H1 (cell line): Measurements from ENCODE around the gene PRODH2. TPM values are rescaled to one million over a fixed set of nuclear protein-coding genes. Genes with fewer than 3 reads are reported as not detected.

Experiments
- CTCF ChIA-PET: fragments of 300-600 bp; sonication (Branson Sonifier 250); formaldehyde crosslinking; loops from one replicate; lab custom pipeline; 2021; ENCODE audit not compliant: partially characterized antibody; lab: Charles Lee
- POLR2A ChIA-PET: fragments of 300-600 bp; sonication (Branson Sonifier 250); formaldehyde crosslinking; loops from one replicate; lab custom pipeline; 2021; ENCODE audit warnings: inconsistent platforms; ENCODE audit not compliant: partially characterized antibody; lab: Charles Lee
- DNase-seq, 2 experiments: peaks; one replicate each; pipeline versions ENCODE4 v3.0.0 to v3.0.0-alpha.2; 2010 to 2022; ENCODE audit warnings: low spot score in 2 of 2, low read depth in 1 of 2, mixed read lengths in 1 of 2
- FAIRE-seq: peaks from 2 replicates; lab custom pipeline; 2011; peaks lifted over from hg19 to GRCh38; lab: Jason Lieb, UNC
- H2AFZ ChIP-seq: 2 replicates; pipeline ENCODE4 v1.8.1; 2012; ENCODE audit warnings: low read length, inconsistent platforms
- H2AK5ac ChIP-seq: 2 replicates; pipeline ENCODE4 v1.6.1; 2013; ENCODE audit warnings: low read depth, low read length
- H2BK120ac ChIP-seq: replicated peaks from 2 replicates; pipeline ENCODE3; 2013; ENCODE audit warnings: low read depth, low read length, inconsistent platforms
- H2BK12ac ChIP-seq: 2 replicates; pipeline ENCODE4 v1.6.1; 2013; ENCODE audit warnings: low read depth, low read length
- H2BK15ac ChIP-seq: 2 replicates; pipeline ENCODE4 v1.6.1; 2013; ENCODE audit warnings: low read length
- H2BK20ac ChIP-seq: 2 replicates; pipeline ENCODE4 v1.6.1; 2013; ENCODE audit warnings: low read length
- H2BK5ac ChIP-seq: 2 replicates; pipeline ENCODE4 v1.6.1; 2013; ENCODE audit warnings: low read depth, low read length
- H3K14ac ChIP-seq: 2 replicates; pipeline ENCODE4 v1.6.1; 2013; ENCODE audit warnings: inconsistent platforms; ENCODE audit not compliant: insufficient read length
- H3K18ac ChIP-seq: 2 replicates; pipeline ENCODE4 v1.6.1; 2013; ENCODE audit warnings: low read length; ENCODE audit errors: extremely low read depth
- H3K23ac ChIP-seq: 2 replicates; pipeline ENCODE4 v1.6.1; 2013; ENCODE audit warnings: inconsistent platforms; ENCODE audit not compliant: insufficient read length
- H3K23me2 ChIP-seq: 2 replicates; pipeline ENCODE4 v1.6.1; 2013; ENCODE audit warnings: low read depth, low read length
- H3K27ac ChIP-seq: 2 replicates; pipeline ENCODE4 v1.6.1; 2011; ENCODE audit warnings: low read depth, low read length, inconsistent platforms
- H3K27me3 ChIP-seq, 4 experiments: replicated peaks in 1 of 4; 1 replicate in 1 of 4; 2 replicates in 3 of 4; pipeline versions ENCODE4 v1.6.1 to v1.8.1; 2011 to 2013; ENCODE audit warnings: low read length in 3 of 4, mild to moderate bottlenecking in 3 of 4, inconsistent platforms in 2 of 4, mixed read lengths in 2 of 4, moderate library complexity in 1 of 4; ENCODE audit not compliant: control insufficient read depth in 3 of 4, insufficient read depth in 3 of 4; ENCODE audit errors: extremely low read depth in 1 of 4
- H3K36me3 ChIP-seq, 4 experiments: 2 replicates each; pipeline versions ENCODE4 v1.6.1 to v1.8.1; 2011 to 2013; ENCODE audit warnings: mild to moderate bottlenecking in 4 of 4, low read length in 3 of 4, moderate library complexity in 2 of 4, control low read depth in 1 of 4, inconsistent platforms in 1 of 4; ENCODE audit not compliant: insufficient read depth in 4 of 4, control insufficient read depth in 2 of 4
- H3K4ac ChIP-seq: replicated peaks from 2 replicates; pipeline ENCODE3; 2013; ENCODE audit warnings: low read length, low read depth, mixed read lengths, inconsistent platforms; ENCODE audit not compliant: insufficient read length
- H3K4me1 ChIP-seq, 4 experiments: replicated peaks in 1 of 4; 1 replicate in 1 of 4; 2 replicates in 3 of 4; pipeline versions ENCODE4 v1.6.1 to v1.8.1; 2011 to 2013; ENCODE audit warnings: low read length in 3 of 4, inconsistent platforms in 2 of 4, mixed read lengths in 1 of 4; ENCODE audit not compliant: insufficient read depth in 4 of 4, control insufficient read depth in 3 of 4
- H3K4me2 ChIP-seq, 2 experiments: 2 replicates each; pipeline versions ENCODE4 v1.6.1 to v1.8.1; 2011 to 2013; ENCODE audit warnings: low read depth in 2 of 2, low read length in 2 of 2, control low read depth in 1 of 2, inconsistent platforms in 1 of 2, mild to moderate bottlenecking in 1 of 2; ENCODE audit not compliant: insufficient read depth in 1 of 2
- H3K4me3 ChIP-seq, 4 experiments: fragments of 200-600, 300-600 bp in 1 of 4; sonication (generic), shearing (Covaris generic), sonication (Bioruptor Twin) in 1 of 4; 2 replicates each; pipeline versions ENCODE4 v1.5.1 to v1.8.1; 2011 to 2016; ENCODE audit warnings: low read length in 4 of 4, low read depth in 3 of 4, control low read depth in 2 of 4, inconsistent platforms in 2 of 4, mild to moderate bottlenecking in 2 of 4, mixed read lengths in 1 of 4, moderate library complexity in 1 of 4; ENCODE audit not compliant: insufficient read depth in 2 of 4; ENCODE audit errors: extremely low read depth in 1 of 4
- H3K56ac ChIP-seq: replicated peaks from 2 replicates; pipeline ENCODE3; 2013; ENCODE audit warnings: low read depth, mild to moderate bottlenecking, mixed read lengths, low read length, inconsistent platforms; ENCODE audit not compliant: insufficient read length
- H3K79me1 ChIP-seq: 2 replicates; pipeline ENCODE4 v1.6.1; 2013; ENCODE audit warnings: low read depth, low read length, control low read depth
- H3K79me2 ChIP-seq, 2 experiments: 2 replicates each; pipeline versions ENCODE4 v1.6.1 to v1.8.1; 2012 to 2013; ENCODE audit warnings: low read length in 2 of 2, mild to moderate bottlenecking in 2 of 2, inconsistent platforms in 1 of 2; ENCODE audit not compliant: insufficient read depth in 2 of 2, control insufficient read depth in 1 of 2
- H3K9ac ChIP-seq, 4 experiments: replicated peaks in 1 of 4; 1 replicate in 1 of 4; 2 replicates in 3 of 4; pipeline versions ENCODE4 v1.6.1 to v1.8.1; 2011 to 2013; ENCODE audit warnings: low read depth in 3 of 4, low read length in 3 of 4, control low read depth in 2 of 4, mild to moderate bottlenecking in 2 of 4, moderate library complexity in 2 of 4, inconsistent platforms in 1 of 4; ENCODE audit errors: extremely low read depth in 1 of 4
- H3K9me3 ChIP-seq, 2 experiments: 2 replicates each; pipeline versions ENCODE4 v1.6.1 to v1.8.1; 2012 to 2013; ENCODE audit warnings: mild to moderate bottlenecking in 2 of 2, moderate library complexity in 2 of 2, control low read depth in 1 of 2, inconsistent platforms in 1 of 2, low read depth in 1 of 2, low read length in 1 of 2, mixed read lengths in 1 of 2; ENCODE audit not compliant: insufficient read depth in 2 of 2
- H4K20me1 ChIP-seq, 2 experiments: replicated peaks in 1 of 2; 2 replicates each; pipeline versions ENCODE3 to v1.8.1; 2011 to 2013; ENCODE audit warnings: inconsistent platforms in 2 of 2, low read length in 2 of 2, mild to moderate bottlenecking in 1 of 2; ENCODE audit not compliant: insufficient read depth in 2 of 2, control insufficient read depth in 1 of 2
- H4K5ac ChIP-seq: 2 replicates; pipeline ENCODE4 v1.6.1; 2013; ENCODE audit warnings: low read length, low read depth, mixed read lengths, inconsistent platforms; ENCODE audit not compliant: insufficient read length
- H4K8ac ChIP-seq: 2 replicates; pipeline ENCODE4 v1.8.0; 2013; ENCODE audit warnings: mild to moderate bottlenecking, moderate library complexity, low read length, inconsistent platforms; ENCODE audit not compliant: insufficient read depth; ENCODE audit errors: extremely low read depth
- H4K91ac ChIP-seq: replicated peaks from 2 replicates; pipeline ENCODE3; 2013; ENCODE audit warnings: low read length, mixed read lengths, inconsistent platforms; ENCODE audit not compliant: insufficient read length
- KDM1A ChIP-seq: fragments of 200-600, 300-600 bp; sonication (generic); IDR thresholded peaks from 2 replicates; pipeline ENCODE4 v1.7.1; 2016; ENCODE audit warnings: mild to moderate bottlenecking, low read length, borderline replicate concordance
- POLR2AphosphoS5 ChIP-seq: IDR thresholded peaks from 2 replicates; pipeline ENCODE4 v1.6.1; 2011; ENCODE audit warnings: low read depth, low read length
- WGBS, 2 experiments: shearing (Covaris generic) in 1 of 2; methylation state at CpG; one replicate each; pipeline versions ENCODE4 v1.1.6 to v1.1.7; 2013 to 2015; ENCODE audit warnings: low lambda C conversion rate in 2 of 2, mixed read lengths in 2 of 2, inconsistent platforms in 1 of 2, low coverage in 1 of 2, missing lambda C conversion rate in 1 of 2; ENCODE audit not compliant: insufficient replicate concordance in 2 of 2, insufficient coverage in 1 of 2, insufficient read length in 1 of 2; ENCODE audit errors: extremely low coverage in 1 of 2, missing lambda C conversion rate in 1 of 2; 5-methylcytosine and 5-hydroxymethylcytosine counted together
- polyA plus RNA-seq, 7 experiments: library from polyadenylated mRNA; depleted of rRNA in 3 of 7; stranded (reverse) in 5 of 7; unstranded in 2 of 7; fragments of >200 nt in 5 of 7; fragments of 200-250 nt in 2 of 7; gene quantifications; 1 replicate in 5 of 7; 2 replicates in 1 of 7; 4 replicates in 1 of 7; pipeline versions ENCODE4 v1.2.1 to v1.2.3, GENCODE V29; 2011 to 2013; ENCODE audit warnings: missing spikeins in 2 of 7, mixed read lengths in 2 of 7
- total RNA-seq: library from RNA; stranded (reverse); fragmentation: NEBNext Ultra II Directional; extraction: Animal tissue kit (Norgen Biotek cat#: 25700); gene quantifications from 2 replicates; pipeline ENCODE4 v1.2.1, GENCODE V29; 2021

The PRODH2 gene
- total and polyA plus RNA-seq, 2 of the 8 experiments (the other 6 are each of a cell fraction or from before 2014, with no cell fraction given) = not detected

DNA sequence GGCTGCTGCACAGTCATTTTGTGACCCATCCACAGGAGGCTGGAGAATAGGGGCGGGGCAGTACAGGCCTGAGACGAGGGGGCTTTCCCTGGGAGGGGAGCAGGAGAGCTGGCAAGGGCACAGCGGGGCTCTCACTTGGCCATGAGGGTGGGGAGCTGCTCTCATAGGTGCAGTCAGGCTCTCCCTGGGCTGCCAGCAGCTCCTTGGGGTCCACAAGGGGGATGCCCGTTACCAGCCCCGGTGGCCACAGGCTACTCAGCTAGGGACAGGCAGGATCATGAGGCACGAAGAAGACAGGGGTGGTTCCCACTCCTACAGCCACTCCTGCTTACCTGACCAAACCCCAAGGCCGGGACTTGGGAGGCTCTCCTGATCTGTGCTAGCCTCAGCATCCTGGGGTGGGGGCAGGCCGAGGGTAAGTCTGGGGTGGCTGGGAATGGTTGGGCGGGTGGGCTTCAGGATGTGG, 20.8 kb downstream of the PRODH2 start:
- H3K4me1 ChIP-seq = peaks cover 0 to 10% (median 2%) of the 10 kb centered on the region in 4 experiments; a peak in 3 of 7 replicates
- peaks cover 6 to 12% (median 10%) of the 10 kb centered on the region in 4 experiments for H3K27me3 ChIP-seq
- H3K27ac ChIP-seq = no peak overlapping the region
- H3K23ac ChIP-seq = no peak overlapping the region
- POLR2A ChIA-PET = no interaction called here
- H4K20me1 ChIP-seq = peaks cover 2 to 3% of the 10 kb centered on the region in 2 experiments
- H3K36me3 ChIP-seq = no peaks in the 10 kb centered on the region
- no peak overlapping the region for H2BK12ac ChIP-seq
- H3K23me2 ChIP-seq = peaks cover 2% of the 10 kb centered on the region; the same call in 1 of the 2 replicates
- 82% methylated on average over 7 of the region's 9 CpGs; no CpG with 5 or more reads in 1 of the 2 experiments for WGBS, 2 experiments
- H3K4ac ChIP-seq = no peak overlapping the region
- no peak overlapping the region for H2AFZ ChIP-seq
- H4K91ac ChIP-seq = no peak overlapping the region
- no peaks in the 10 kb centered on the region for H3K79me1 ChIP-seq
- H3K79me2 ChIP-seq = no peaks in the 10 kb centered on the region
- CTCF ChIA-PET = no interaction called here
- no peak overlapping the region; the same call in 1 of the 2 replicates for H4K8ac ChIP-seq
- DNase-seq (no peak), FAIRE-seq (no peak)
- H3K9me3 ChIP-seq = no peaks in the 10 kb centered on the region
- H3K4me2 ChIP-seq = no peak overlapping the region
- no peak overlapping the region for H2BK5ac ChIP-seq
- no peak overlapping the region for H3K18ac ChIP-seq
- H2BK15ac ChIP-seq = no peak overlapping the region
- H2AK5ac ChIP-seq = no peak overlapping the region
- no peak overlapping the region for H3K14ac ChIP-seq
- no peak overlapping the region for H3K9ac ChIP-seq
- no peak overlapping the region for H2BK120ac ChIP-seq
- no peak overlapping the region for H4K5ac ChIP-seq
- no peak overlapping the region for H3K4me3 ChIP-seq
- H2BK20ac ChIP-seq = no peak overlapping the region
- H3K56ac ChIP-seq = no peak overlapping the region
- TF ChIP-seq POLR2AphosphoS5 (no peak), KDM1A (no peak)
